ENCODE results near the gene PALLD. TPM values are rescaled to one million over a fixed set of nuclear protein-coding genes. Genes with fewer than 3 reads are reported as not detected.

The PALLD gene
- total and polyA plus RNA-seq, 2 of the 13 experiments (the other 11 are each of a cell fraction or from before 2014, with no cell fraction given) = 0.50 to 1.5 TPM

DNA sequence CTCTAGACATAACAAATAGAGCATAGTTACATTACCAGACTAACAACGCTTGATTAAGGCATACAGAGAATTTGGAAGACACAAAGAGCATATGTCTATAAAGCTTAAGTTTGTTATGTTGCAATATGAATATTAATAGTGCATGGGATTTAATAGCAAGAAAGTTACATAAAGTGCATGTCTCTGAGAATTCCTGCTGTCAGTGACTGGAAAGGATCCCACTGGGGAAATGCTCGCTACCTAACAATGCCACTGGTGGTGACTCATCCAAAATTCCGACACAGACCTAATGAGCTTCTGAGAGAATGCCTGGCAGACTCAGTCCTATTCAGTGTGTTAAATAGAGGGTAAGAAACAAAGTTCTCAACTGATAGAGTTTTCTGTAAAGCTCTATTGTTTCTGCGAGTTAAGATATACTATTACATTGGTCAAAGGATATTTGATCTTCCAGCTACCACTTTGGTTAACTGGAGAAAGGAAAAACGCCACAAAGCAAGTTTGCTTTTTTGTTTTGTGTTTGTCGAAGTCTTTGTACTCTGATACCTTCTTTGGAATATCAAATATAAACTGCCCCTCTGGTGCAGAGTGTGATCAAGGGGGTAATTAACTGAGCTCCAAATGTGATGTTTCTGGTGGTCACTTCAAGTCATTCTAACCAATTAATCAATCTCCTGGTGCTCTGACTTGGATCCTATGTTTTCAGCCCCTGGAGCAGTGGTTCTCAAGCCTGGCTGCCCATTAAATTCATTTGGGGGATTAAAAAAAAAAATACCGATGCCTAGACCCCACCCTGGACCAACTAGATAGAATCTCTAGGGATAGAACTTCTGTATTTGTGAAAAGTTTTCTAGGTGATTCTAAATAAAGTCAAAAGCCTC is 107.9 kb downstream of the PALLD start (continued):
- TF ChIP-seq LCORL (IDR thresholded peaks at IDR 0.05) (no peak), LCORL (CRISPR knock-in tag; IDR thresholded peaks at IDR 0.05) (no peak), MBD4 (IDR thresholded peaks at IDR 0.05; ENCODE audit: borderline replicate concordance, low read length) (no peak), ZNF7 (CRISPR knock-in tag; IDR thresholded peaks at IDR 0.05) (no peak), GLMP (CRISPR knock-in tag; IDR thresholded peaks at IDR 0.05; ENCODE audit: borderline replicate concordance) (no peak), SAFB2 (CRISPR knock-in tag; IDR thresholded peaks at IDR 0.05; ENCODE audit: borderline replicate concordance, low read depth) (no peak), ZNF839 (CRISPR knock-in tag; IDR thresholded peaks at IDR 0.05; ENCODE audit: borderline replicate concordance) (no peak)
- TF ChIP-seq, protein P1, sequence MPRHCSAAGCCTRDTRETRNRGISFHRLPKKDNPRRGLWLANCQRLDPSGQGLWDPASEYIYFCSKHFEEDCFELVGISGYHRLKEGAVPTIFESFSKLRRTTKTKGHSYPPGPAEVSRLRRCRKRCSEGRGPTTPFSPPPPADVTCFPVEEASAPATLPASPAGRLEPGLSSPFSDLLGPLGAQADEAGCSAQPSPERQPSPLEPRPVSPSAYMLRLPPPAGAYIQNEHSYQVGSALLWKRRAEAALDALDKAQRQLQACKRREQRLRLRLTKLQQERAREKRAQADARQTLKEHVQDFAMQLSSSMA (CRISPR knock-in tag; IDR thresholded peaks at IDR 0.05) = no peak

- H2AFZ ChIP-seq (ENCODE audit: low read length) = no peak overlapping the region
- H3K27ac ChIP-seq (ENCODE audit: extremely low read length, insufficient read depth, low read length) = no peak overlapping the region
- in situ Hi-C loops (cut with HindIII; ENCODE audit: extremely low pct_ligation_motif_present, low pct_unique_long_range_greater_than_20kb) = no loop called here
- H3K36me3 ChIP-seq (replicated peaks in 1 of 2; ENCODE audit: control insufficient read depth in 1 of 2, insufficient read depth in 2 of 2, low read length in 2 of 2) = no peaks in the 10 kb centered on the region
- no peaks in the 10 kb centered on the region for H3K27me3 ChIP-seq (ENCODE audit: control insufficient read depth in 1 of 2, insufficient read depth in 2 of 2, low read length in 2 of 2)
- no peak overlapping the region for H3K4me3 ChIP-seq (replicated peaks in 1 of 3; ENCODE audit: insufficient read depth in 1 of 3, low read depth in 2 of 3, low read length in 3 of 3)
- no peaks in the 10 kb centered on the region for H3K9me3 ChIP-seq (ENCODE audit: low read length)
- H3K4me2 ChIP-seq (ENCODE audit: low read depth, low read length) = no peak overlapping the region
- H4K20me1 ChIP-seq (ENCODE audit: insufficient read depth, low read length) = no peaks in the 10 kb centered on the region
- H3K79me2 ChIP-seq (ENCODE audit: insufficient read depth, low read length) = no peaks in the 10 kb centered on the region
- 26% methylated on average over 3 of the region's 3 CpGs for WGBS (ENCODE audit: low lambda C conversion rate)
- no peak overlapping the region for H3K9ac ChIP-seq (ENCODE audit: insufficient read depth, low read depth, low read length)
- H3K4me1 ChIP-seq (ENCODE audit: insufficient read depth, low read length) = no peaks in the 10 kb centered on the region
- ATAC-seq (no peak), FAIRE-seq (no peak), DNase-seq (ENCODE audit: low spot score) (no peak)
- ChIA-PET CTCF (ENCODE audit: low intra/inter-chr PET ratio, low total read pairs) (no interaction called here), POLR2A (no interaction called here)
- BruUV-seq (replicated peaks) = no TSS peak
- intact Hi-C loops (cut with micrococcal nuclease; ENCODE audit: unreplicated experiment) = no loop called here
- TF ChIP-seq SALL2 (CRISPR knock-in tag; IDR thresholded peaks at IDR 0.05) (no peak), ZNF724P (CRISPR knock-in tag; IDR thresholded peaks at IDR 0.05; ENCODE audit: borderline replicate concordance) (no peak), ZNF350 (CRISPR knock-in tag; IDR thresholded peaks at IDR 0.05; ENCODE audit: borderline replicate concordance, low read depth) (no peak), MED13 (CRISPR knock-in tag; IDR thresholded peaks at IDR 0.05) (no peak), ETS1 (CRISPR knock-in tag; IDR thresholded peaks at IDR 0.05) (no peak), KLF9 (CRISPR knock-in tag; IDR thresholded peaks at IDR 0.05; ENCODE audit: low read depth) (no peak), ZNF230 (CRISPR knock-in tag; IDR thresholded peaks at IDR 0.05) (no peak), TCF7L2 (IDR thresholded peaks at IDR 0.05; ENCODE audit: low read depth, low read length) (no peak), CREB3 (CRISPR knock-in tag; IDR thresholded peaks at IDR 0.05) (no peak)
- TF ChIP-seq, protein P2, sequence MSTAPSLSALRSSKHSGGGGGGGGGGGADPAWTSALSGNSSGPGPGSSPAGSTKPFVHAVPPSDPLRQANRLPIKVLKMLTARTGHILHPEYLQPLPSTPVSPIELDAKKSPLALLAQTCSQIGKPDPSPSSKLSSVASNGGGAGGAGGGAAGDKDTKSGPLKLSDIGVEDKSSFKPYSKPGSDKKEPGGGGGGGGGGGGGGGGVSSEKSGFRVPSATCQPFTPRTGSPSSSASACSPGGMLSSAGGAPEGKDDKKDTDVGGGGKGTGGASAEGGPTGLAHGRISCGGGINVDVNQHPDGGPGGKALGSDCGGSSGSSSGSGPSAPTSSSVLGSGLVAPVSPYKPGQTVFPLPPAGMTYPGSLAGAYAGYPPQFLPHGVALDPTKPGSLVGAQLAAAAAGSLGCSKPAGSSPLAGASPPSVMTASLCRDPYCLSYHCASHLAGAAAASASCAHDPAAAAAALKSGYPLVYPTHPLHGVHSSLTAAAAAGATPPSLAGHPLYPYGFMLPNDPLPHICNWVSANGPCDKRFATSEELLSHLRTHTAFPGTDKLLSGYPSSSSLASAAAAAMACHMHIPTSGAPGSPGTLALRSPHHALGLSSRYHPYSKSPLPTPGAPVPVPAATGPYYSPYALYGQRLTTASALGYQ (CRISPR knock-in tag; IDR thresholded peaks at IDR 0.05) = no peak
These were observed 108.6 kb downstream of the PALLD start for GRCh38 chr4:168605411-168605810.
